GM20000 (cell line): ENCODE results near the gene PNLDC1.
"Not testable (repeated sequence)": the region's sequence is repeated elsewhere in the genome, so short reads cannot be mapped to it uniquely, and the experiment has no call there.

Experiments used
- DNase-seq: peaks from one replicate; pipeline ENCODE4 v3.0.0; 2012; ENCODE audit warnings: low spot score
- TF ChIP-seq, protein P1 (sequence below): IDR thresholded peaks from 2 replicates; pipeline ENCODE4 v1.5.1; 2012; ENCODE audit warnings: mild to moderate bottlenecking, control low read depth; ENCODE audit errors: extremely low read depth, missing control alignments

The PNLDC1 gene

DNA sequence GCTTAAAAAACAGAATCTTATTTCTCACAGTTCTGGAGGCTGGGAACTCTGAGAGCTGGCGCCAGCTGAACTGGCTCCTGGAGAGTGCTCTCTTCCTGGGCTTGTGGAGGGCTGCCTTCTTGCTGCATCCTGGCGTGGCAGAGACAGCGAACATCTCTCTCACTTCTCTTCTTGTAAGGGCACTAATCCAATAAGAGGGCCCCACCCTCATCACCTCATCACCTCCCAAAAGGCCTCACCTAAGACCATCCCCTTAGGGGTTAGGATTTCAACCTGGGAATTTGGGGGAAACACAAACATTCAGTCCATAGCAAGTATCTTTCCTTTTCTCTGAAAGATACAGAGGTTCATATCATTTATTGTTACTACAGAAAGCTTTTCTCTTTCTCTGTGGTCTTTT, 23.9 kb downstream of the PNLDC1 start:
- no peak for DNase-seq
- TF ChIP-seq, protein P1, sequence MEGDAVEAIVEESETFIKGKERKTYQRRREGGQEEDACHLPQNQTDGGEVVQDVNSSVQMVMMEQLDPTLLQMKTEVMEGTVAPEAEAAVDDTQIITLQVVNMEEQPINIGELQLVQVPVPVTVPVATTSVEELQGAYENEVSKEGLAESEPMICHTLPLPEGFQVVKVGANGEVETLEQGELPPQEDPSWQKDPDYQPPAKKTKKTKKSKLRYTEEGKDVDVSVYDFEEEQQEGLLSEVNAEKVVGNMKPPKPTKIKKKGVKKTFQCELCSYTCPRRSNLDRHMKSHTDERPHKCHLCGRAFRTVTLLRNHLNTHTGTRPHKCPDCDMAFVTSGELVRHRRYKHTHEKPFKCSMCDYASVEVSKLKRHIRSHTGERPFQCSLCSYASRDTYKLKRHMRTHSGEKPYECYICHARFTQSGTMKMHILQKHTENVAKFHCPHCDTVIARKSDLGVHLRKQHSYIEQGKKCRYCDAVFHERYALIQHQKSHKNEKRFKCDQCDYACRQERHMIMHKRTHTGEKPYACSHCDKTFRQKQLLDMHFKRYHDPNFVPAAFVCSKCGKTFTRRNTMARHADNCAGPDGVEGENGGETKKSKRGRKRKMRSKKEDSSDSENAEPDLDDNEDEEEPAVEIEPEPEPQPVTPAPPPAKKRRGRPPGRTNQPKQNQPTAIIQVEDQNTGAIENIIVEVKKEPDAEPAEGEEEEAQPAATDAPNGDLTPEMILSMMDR = no peak

DNA sequence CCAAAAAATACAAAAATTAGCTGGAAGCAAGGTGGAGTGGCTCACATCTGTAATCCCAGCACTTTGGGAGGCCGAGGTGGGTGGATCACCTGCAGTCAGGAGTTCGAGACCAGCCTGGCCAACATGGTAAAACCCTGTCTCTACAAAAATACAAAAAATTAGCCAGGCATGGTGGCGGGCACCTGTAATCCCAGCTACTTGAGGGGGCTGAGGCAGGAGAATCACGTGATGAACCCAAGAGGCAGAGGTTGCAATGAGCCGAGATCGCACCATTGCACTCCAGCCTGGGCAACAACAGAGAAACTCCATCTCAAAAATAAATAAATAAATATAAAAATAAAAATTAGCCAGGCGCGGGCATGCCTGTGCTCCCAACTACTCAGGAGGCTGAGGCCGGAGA, 24.6 kb downstream of the PNLDC1 start:
- not testable (repeated sequence) for DNase-seq

DNA sequence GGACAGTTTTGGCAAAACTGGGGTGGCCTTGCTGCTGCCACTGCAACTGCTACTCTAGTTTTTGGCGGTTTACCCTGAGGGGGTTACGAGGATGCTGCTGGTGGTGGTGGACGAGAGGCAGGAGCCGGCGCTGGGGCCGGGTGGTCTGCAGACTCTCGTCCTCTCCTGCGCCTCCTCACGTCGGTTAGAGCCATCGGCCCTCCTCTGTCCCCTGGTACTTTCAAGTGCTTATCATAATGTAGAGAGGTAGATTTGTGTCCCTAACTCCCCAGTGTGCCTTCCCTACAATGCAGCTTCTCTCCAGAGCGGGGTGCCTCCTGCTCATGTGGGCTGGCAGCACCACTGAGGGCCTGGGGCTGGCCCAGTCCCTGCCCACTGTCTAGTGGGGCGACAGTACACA, 25.9 kb downstream of the PNLDC1 start:
- no peak for DNase-seq
- TF ChIP-seq, protein P1 = no peak

DNA sequence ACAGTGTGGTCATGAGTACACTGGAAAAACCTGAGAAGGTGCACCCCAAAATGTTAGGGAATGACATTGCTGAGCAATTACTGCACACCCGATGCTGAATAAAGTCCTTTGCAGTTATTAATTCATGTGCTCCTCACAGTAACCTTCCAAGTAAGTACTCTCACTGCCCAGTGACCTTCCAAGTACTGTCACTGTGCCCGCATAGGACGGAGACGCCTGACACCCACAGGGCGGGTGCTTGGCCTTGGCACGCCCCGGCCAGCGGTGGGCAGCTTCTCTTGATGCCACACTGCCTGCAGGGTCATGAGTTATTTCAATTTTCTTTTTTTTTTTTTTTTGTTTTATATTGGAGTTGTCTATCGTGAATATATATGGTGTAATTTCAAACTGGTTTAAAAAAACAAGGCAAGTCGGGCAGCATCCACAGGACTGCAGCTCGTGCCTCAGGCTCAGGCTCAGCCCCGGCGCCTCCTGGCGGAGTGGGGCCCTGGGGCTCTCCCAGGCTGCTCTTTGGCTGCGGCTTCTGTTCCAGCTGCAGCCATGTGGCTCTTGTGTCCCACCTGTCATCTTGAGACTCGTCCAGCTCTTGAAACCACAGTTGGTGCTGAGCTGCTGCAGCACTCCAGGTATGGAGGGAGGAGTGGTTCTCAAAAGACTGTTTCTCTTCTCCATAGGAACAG, 27.0 kb downstream of the PNLDC1 start:
- TF ChIP-seq, protein P1 = no peak
- no peak for DNase-seq

DNA sequence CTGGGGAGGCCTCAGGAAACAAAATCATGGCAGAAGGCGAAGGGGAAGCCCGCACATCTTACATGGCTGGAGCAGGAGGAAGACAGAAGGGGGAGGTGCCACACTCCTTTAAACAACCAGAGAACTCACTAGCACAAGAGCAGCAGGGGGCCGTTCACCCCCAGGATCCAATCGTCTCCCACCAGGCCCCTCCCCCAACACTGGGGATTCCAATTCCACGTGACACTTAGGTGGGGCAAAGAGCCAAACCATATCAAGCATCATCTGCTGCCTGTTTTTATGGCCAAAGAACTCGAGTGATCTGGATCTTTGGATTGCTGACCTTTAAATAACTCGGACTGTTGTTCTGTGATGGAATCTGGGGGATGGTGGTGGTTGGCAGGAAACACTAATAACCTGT, 28.0 kb downstream of the PNLDC1 start:
- TF ChIP-seq, protein P1 = no peak
- no peak for DNase-seq

DNA sequence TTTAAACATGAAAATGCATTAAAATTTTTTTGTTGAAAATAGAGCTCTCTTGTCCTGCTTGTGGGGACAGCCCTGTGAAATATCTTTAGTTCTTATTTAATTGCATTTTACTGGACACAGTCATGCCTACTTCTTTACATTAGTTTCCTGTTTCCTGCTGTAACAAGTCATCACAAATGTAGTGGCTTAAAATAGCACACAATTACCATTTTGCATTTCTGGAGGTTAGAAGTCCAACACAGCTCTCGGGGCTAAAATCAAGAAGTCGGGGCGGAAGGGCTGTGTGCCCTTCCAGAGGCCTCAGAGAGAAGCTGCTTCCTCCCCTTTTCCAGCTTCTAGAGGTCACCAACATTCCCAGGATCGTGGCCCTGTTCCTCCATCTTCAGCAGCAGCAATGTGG, 29.4 kb downstream of the PNLDC1 start:
- TF ChIP-seq, protein P1 = no peak
- no peak for DNase-seq

DNA sequence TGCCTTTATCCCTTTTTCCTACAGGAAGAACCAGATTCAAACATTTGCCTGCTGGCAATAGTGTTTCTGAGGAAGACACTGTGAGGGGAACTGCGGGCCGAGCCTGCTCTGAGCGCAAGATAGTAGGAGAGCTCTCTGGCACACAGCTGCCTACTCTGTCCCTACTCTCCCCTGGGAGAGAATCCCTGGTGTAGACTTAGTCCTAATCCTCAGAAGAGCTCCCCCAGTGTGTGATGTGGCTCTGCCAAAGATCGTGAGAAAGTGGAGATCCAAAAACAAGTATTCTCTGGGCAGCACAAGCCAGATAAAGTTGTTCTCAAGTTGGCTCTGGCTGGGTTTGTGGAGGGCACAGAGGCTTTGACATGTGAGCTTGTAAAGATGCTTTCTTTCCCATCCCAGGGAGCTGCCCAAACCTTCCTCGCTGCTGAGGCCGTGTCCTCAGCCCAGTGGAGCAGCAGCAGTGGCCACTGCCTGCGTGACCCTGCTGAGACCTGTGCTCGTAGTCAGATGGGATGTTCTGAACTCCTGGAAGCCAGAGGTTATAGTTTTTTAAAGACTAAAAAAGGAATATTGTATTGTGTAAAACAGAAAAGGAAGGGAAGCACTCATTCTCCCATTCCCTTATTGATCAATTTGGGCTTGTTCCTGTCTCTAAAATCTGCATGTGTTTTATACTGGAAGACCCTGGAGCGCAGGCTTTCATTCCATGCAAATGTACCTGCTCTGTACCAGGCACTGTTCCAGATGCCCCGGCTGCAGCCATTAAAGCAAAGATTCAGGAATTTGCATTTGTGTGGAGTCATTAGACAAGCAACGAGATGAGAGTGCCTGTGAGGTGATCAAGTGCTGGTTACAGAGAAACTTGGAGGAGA, 30.7 kb downstream of the PNLDC1 start:
- TF ChIP-seq, protein P1 = no peak
- no peak for DNase-seq

DNA sequence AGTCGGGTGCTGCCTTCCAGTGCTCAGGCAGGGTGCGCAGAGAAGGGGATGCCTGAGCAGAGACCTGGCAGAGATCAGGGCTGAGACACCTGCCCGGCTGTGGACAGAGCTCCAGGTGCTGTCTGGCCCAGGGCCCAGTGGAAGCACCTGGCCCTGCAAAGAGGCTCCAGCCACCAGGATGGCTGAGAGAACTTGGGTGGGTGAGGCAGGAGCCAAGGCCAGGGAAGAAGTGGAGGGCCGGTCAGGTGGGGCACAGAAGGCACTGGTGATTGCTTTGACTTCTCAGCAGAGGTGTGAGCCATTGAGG, 31.2 kb downstream of the PNLDC1 start:
- TF ChIP-seq, protein P1 = no peak
- no peak for DNase-seq
